ENCODE data around the gene FBXO22. TPM values are rescaled to one million over a fixed set of nuclear protein-coding genes. Genes with fewer than 3 reads are reported as not detected.
"Not testable (repeated sequence)": the region's sequence is repeated elsewhere in the genome, so short reads cannot be mapped to it uniquely, and the experiment has no call there.

The FBXO22 gene
- total RNA-seq, 2 experiments from 2014 or later: 23.5 to 33.6 TPM

GRCh38 chr15:75982468-75982867 lies 78.8 kb downstream of the FBXO22 start:
- POLR2A ChIA-PET: interaction anchor here (0.6 kb wide), 1 partner anchor 15 kb away, joined by 5 read pairs; no protein-coding TSS in a partner anchor
- intact Hi-C loops (cut with micrococcal nuclease; ENCODE audit: unreplicated experiment): no loop called here
- CTCF ChIA-PET (ENCODE audit: unreplicated experiment): no interaction called here

GRCh38 chr15:75984706-75985105 lies 81.0 kb downstream of the FBXO22 start:
- H4K20me1 ChIP-seq (ENCODE audit: insufficient read depth, low read length); H2AFZ ChIP-seq (ENCODE audit: low read length); POLR2A ChIA-PET; CTCF ChIA-PET (ENCODE audit: unreplicated experiment); intact Hi-C loops (cut with micrococcal nuclease; ENCODE audit: unreplicated experiment); H3K4me3 ChIP-seq (ENCODE audit: low read depth, low read length, poor library complexity, severe bottlenecking); H3K27ac ChIP-seq (ENCODE audit: low read depth, low read length, poor library complexity, severe bottlenecking); H3K4me2 ChIP-seq (ENCODE audit: low read length); H3K79me2 ChIP-seq (ENCODE audit: insufficient read depth, low read depth, low read length); H3K4me1 ChIP-seq (ENCODE audit: insufficient read depth, low read length, poor library complexity, severe bottlenecking); H3K9me3 ChIP-seq (ENCODE audit: low read length); BruUV-seq (replicated peaks); DNase-seq (ENCODE audit: low spot score); H3K9me2 ChIP-seq (ENCODE audit: insufficient read depth, low read length); H3K36me3 ChIP-seq (ENCODE audit: insufficient read depth, low read length): not testable (repeated sequence)

More at GRCh38 chr15:75982468-75982867, 78.8 kb downstream of the FBXO22 start:
- Histone ChIP-seq H4K20me1 (ENCODE audit: insufficient read depth, low read length) (no peaks in the 10 kb centered on the region), H3K4me2 (ENCODE audit: low read length) (no peak overlapping the region), H3K27ac (ENCODE audit: low read depth, low read length, poor library complexity, severe bottlenecking) (no peak overlapping the region), H3K4me1 (ENCODE audit: insufficient read depth, low read length, poor library complexity, severe bottlenecking) (no peaks in the 10 kb centered on the region), H3K36me3 (ENCODE audit: insufficient read depth, low read length) (no peaks in the 10 kb centered on the region), H3K9me2 (ENCODE audit: insufficient read depth, low read length) (no peaks in the 10 kb centered on the region), H2AFZ (ENCODE audit: low read length) (no peak overlapping the region), H3K79me2 (ENCODE audit: insufficient read depth, low read depth, low read length) (no peaks in the 10 kb centered on the region), H3K4me3 (ENCODE audit: low read depth, low read length, poor library complexity, severe bottlenecking) (no peak overlapping the region), H3K9me3 (ENCODE audit: low read length) (no peaks in the 10 kb centered on the region)
- no TSS peak for BruUV-seq (replicated peaks)
- DNase-seq (ENCODE audit: low spot score): no peak
- TF ChIP-seq, protein P1, sequence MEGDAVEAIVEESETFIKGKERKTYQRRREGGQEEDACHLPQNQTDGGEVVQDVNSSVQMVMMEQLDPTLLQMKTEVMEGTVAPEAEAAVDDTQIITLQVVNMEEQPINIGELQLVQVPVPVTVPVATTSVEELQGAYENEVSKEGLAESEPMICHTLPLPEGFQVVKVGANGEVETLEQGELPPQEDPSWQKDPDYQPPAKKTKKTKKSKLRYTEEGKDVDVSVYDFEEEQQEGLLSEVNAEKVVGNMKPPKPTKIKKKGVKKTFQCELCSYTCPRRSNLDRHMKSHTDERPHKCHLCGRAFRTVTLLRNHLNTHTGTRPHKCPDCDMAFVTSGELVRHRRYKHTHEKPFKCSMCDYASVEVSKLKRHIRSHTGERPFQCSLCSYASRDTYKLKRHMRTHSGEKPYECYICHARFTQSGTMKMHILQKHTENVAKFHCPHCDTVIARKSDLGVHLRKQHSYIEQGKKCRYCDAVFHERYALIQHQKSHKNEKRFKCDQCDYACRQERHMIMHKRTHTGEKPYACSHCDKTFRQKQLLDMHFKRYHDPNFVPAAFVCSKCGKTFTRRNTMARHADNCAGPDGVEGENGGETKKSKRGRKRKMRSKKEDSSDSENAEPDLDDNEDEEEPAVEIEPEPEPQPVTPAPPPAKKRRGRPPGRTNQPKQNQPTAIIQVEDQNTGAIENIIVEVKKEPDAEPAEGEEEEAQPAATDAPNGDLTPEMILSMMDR (conservative IDR thresholded peaks at IDR 0.05; ENCODE audit: low read length): no peak
- no peak for TF ChIP-seq EZH2phosphoT487 (IDR thresholded peaks at IDR 0.05; ENCODE audit: borderline replicate concordance, low read depth, low read length)

DNA sequence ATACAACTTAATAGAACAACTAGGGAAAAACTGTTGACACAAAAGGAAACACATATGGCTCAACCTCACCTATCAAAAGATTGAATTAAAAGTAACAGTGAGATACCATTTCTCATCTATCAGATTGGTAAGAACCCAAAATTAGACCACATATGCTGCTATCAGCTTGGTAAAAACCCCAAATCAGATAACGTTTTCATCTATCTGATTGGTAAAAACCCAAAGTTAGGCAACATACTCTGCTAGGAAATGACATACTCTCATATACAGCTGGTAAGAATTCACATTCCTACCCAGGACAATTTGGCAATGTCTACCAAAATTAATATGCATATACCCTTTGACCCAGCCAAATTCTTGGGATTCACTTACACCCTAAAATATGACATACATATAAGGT lies 82.3 kb downstream of the FBXO22 start:
- Histone ChIP-seq H3K9me3 (ENCODE audit: low read length) (no peaks in the 10 kb centered on the region), H2AFZ (ENCODE audit: low read length) (no peak overlapping the region), H3K4me1 (ENCODE audit: insufficient read depth, low read length, poor library complexity, severe bottlenecking) (no peaks in the 10 kb centered on the region), H3K36me3 (ENCODE audit: insufficient read depth, low read length) (no peaks in the 10 kb centered on the region), H3K4me2 (ENCODE audit: low read length) (no peak overlapping the region), H3K79me2 (ENCODE audit: insufficient read depth, low read depth, low read length) (no peaks in the 10 kb centered on the region), H3K4me3 (ENCODE audit: low read depth, low read length, poor library complexity, severe bottlenecking) (no peak overlapping the region), H4K20me1 (ENCODE audit: insufficient read depth, low read length) (no peaks in the 10 kb centered on the region), H3K9me2 (ENCODE audit: insufficient read depth, low read length) (no peaks in the 10 kb centered on the region), H3K27ac (ENCODE audit: low read depth, low read length, poor library complexity, severe bottlenecking) (no peak overlapping the region)
- no TSS peak for BruUV-seq (replicated peaks)
- POLR2A ChIA-PET: no interaction called here
- CTCF ChIA-PET (ENCODE audit: unreplicated experiment): no interaction called here
- TF ChIP-seq, protein P1 (conservative IDR thresholded peaks at IDR 0.05; ENCODE audit: low read length): no peak
- no peak for TF ChIP-seq EZH2phosphoT487 (IDR thresholded peaks at IDR 0.05; ENCODE audit: borderline replicate concordance, low read depth, low read length)
- intact Hi-C loops (cut with micrococcal nuclease; ENCODE audit: unreplicated experiment): no loop called here
- DNase-seq (ENCODE audit: low spot score): no peak
